GM23338 (cell line): ENCODE measurements around the gene ANO7. TPM values are rescaled to one million over a fixed set of nuclear protein-coding genes. Genes with fewer than 3 reads are reported as not detected.

Experiments used
- ATAC-seq: fragments of 200-7000 bp; cut with Tn5 transposase; 3 replicates; pipeline ENCODE4 v1.9.1; 2020
- DNase-seq: peaks from one replicate; pipeline ENCODE4 v3.0.0-alpha.2; 2015; ENCODE audit warnings: low spot score
- H2AFZ ChIP-seq: fragments of 200-600 bp; sonication (generic); 2 replicates; pipeline ENCODE4 v1.8.0; 2016; ENCODE audit warnings: antibody characterized with exemption, mild to moderate bottlenecking, moderate library complexity
- H3F3A ChIP-seq: fragments of 200-600 bp; sonication (generic); replicated peaks from 2 replicates; pipeline ENCODE4 v1.8.0; 2017; ENCODE audit warnings: antibody characterized with exemption, mixed run types, low read depth
- H3K27ac ChIP-seq: fragments of 200-600 bp; sonication (generic); 2 replicates; pipeline ENCODE4 v1.6.1; 2016; ENCODE audit warnings: low read depth
- H3K27me3 ChIP-seq: fragments of 200-600 bp; sonication (generic); 2 replicates; pipeline ENCODE4 v1.8.0; 2016; ENCODE audit warnings: mild to moderate bottlenecking, mixed run types, moderate library complexity; ENCODE audit not compliant: insufficient read depth
- H3K36me3 ChIP-seq: fragments of 200-600 bp; sonication (generic); 2 replicates; pipeline ENCODE4 v1.8.0; 2016; ENCODE audit warnings: mild to moderate bottlenecking; ENCODE audit not compliant: insufficient read depth
- H3K4me1 ChIP-seq: fragments of 200-600 bp; sonication (generic); 2 replicates; pipeline ENCODE4 v1.8.0; 2016; ENCODE audit warnings: mild to moderate bottlenecking, moderate library complexity; ENCODE audit not compliant: insufficient read depth
- H3K4me2 ChIP-seq: fragments of 200-600 bp; sonication (generic); 2 replicates; pipeline ENCODE4 v1.7.1; 2017; ENCODE audit warnings: mixed run types
- H3K4me3 ChIP-seq: fragments of 200-600 bp; sonication (generic); 2 replicates; pipeline ENCODE4 v1.6.1; 2016; ENCODE audit warnings: mixed run types
- H3K79me2 ChIP-seq: fragments of 200-600 bp; sonication (generic); replicated peaks from 2 replicates; pipeline ENCODE4 v1.8.0; 2017; ENCODE audit warnings: mild to moderate bottlenecking; ENCODE audit not compliant: insufficient read depth
- H3K9me2 ChIP-seq: fragments of 200-600 bp; sonication (generic); 2 replicates; pipeline ENCODE4 v1.8.0; 2017; ENCODE audit not compliant: insufficient read depth
- H4K20me1 ChIP-seq: fragments of 200-600 bp; sonication (generic); replicated peaks from 2 replicates; pipeline ENCODE4 v1.8.0; 2017; ENCODE audit warnings: mild to moderate bottlenecking; ENCODE audit not compliant: insufficient read depth
- H3K27ac Mint-ChIP-seq: 2 replicates; pipeline ENCODE4 v1.8.0; 2020; ENCODE audit warnings: inconsistent platforms, mild to moderate bottlenecking, moderate library complexity, mixed read lengths
- H3K27me3 Mint-ChIP-seq: 3 replicates; pipeline ENCODE4 v1.8.0; 2022; ENCODE audit warnings: low read depth, mild to moderate bottlenecking, moderate library complexity, mixed read lengths, inconsistent platforms; ENCODE audit not compliant: insufficient read depth, poor library complexity
- H3K36me3 Mint-ChIP-seq: 3 replicates; pipeline ENCODE4 v1.8.0; 2021; ENCODE audit warnings: low read depth, mild to moderate bottlenecking, inconsistent platforms, moderate library complexity, mixed read lengths
- H3K4me1 Mint-ChIP-seq: 3 replicates; pipeline ENCODE4 v1.8.0; 2020; ENCODE audit warnings: mild to moderate bottlenecking, inconsistent platforms, mixed read lengths
- H3K4me3 Mint-ChIP-seq: 3 replicates; pipeline ENCODE4 v1.8.0; 2021; ENCODE audit warnings: moderate library complexity, mild to moderate bottlenecking, inconsistent platforms, mixed read lengths
- H3K9me3 Mint-ChIP-seq: 3 replicates; pipeline ENCODE4 v1.8.0; 2020; ENCODE audit warnings: moderate library complexity, mild to moderate bottlenecking, inconsistent platforms, mixed read lengths
- CREB1 ChIP-seq: fragments of 250-450 bp; sonication (Bioruptor Pico); IDR thresholded peaks from 2 replicates; pipeline ENCODE4 v1.5.0; 2020; ENCODE audit warnings: low read depth, mild to moderate bottlenecking, moderate library complexity
- EZH2 ChIP-seq: fragments of 200-600 bp; sonication (generic); IDR thresholded peaks from one replicate; pipeline ENCODE4 v1.8.0; 2017; ENCODE audit warnings: antibody characterized with exemption, mild to moderate bottlenecking, low read depth; ENCODE audit not compliant: unreplicated experiment
- EZH2phosphoT487 ChIP-seq: fragments of 200-600 bp; sonication (generic); IDR thresholded peaks from one replicate; pipeline ENCODE4 v1.8.1; 2018; ENCODE audit warnings: antibody characterized with exemption; ENCODE audit not compliant: unreplicated experiment
- NANOG ChIP-seq: IDR thresholded peaks from 2 replicates; pipeline ENCODE4 v1.6.1; 2016; ENCODE audit warnings: antibody characterized with exemption, borderline replicate concordance
- POLR2AphosphoS5 ChIP-seq: IDR thresholded peaks from 2 replicates; pipeline ENCODE4 v1.6.1; 2016; ENCODE audit warnings: antibody characterized with exemption, low read depth
- REST ChIP-seq: IDR thresholded peaks from one replicate; pipeline ENCODE4 v1.6.1; 2018; ENCODE audit warnings: antibody characterized with exemption; ENCODE audit not compliant: unreplicated experiment
- ZNF114 ChIP-seq: fragments of 250-450 bp; sonication (Bioruptor Pico); IDR thresholded peaks from 2 replicates; pipeline ENCODE4 v1.5.0; 2020; ENCODE audit warnings: mild to moderate bottlenecking, moderate library complexity
- ZNF331 ChIP-seq: fragments of 250-450 bp; sonication (Bioruptor Pico); IDR thresholded peaks from 2 replicates; pipeline ENCODE4 v1.5.0; 2020; ENCODE audit warnings: low read depth, mild to moderate bottlenecking, moderate library complexity
- polyA plus RNA-seq: library from polyadenylated mRNA; unstranded; fragments of >200 nt; fragmentation: Nextera tagmentation; extraction: Ambion mirVana; gene quantifications from 2 replicates; pipeline ENCODE4 v1.2.1, GENCODE V29; 2016
- total RNA-seq: library from RNA; depleted of rRNA; stranded (reverse); fragments of >200 nt; shearing (Covaris generic); gene quantifications from 2 replicates; pipeline ENCODE4 v1.2.3, GENCODE V29; 2014

Gene ANO7
- total and polyA plus RNA-seq, 2 experiments from 2014 or later, result 3.6 to 5.1 TPM

- no peak for TF ChIP-seq EZH2
- no peak for TF ChIP-seq POLR2AphosphoS5
- TF ChIP-seq NANOG, result no peak
- no peak for TF ChIP-seq REST
- no peak for TF ChIP-seq ZNF331 (CRISPR knock-in tag)
- TF ChIP-seq EZH2phosphoT487, result no peak
- TF ChIP-seq ZNF114 (CRISPR knock-in tag), result no peak
- no peak for TF ChIP-seq CREB1 (CRISPR knock-in tag)
Measured at GRCh38 chr2:241153616-241154015, 34.9 kb upstream of the ANO7 start (continued).

GRCh38 chr2:241154915-241155314 lies 33.6 kb upstream of the ANO7 start:
- Mint-ChIP-seq H3K27ac (no peak overlapping the region; the same call in 1 of the 2 replicates), H3K36me3 (peaks cover 12% of the 10 kb centered on the region), H3K4me1 (peaks cover 27% of the 10 kb centered on the region), H3K9me3 (no peaks in the 10 kb centered on the region; the same call in 2 of the 3 replicates), H3K4me3 (no peak overlapping the region), H3K27me3 (peaks cover 4% of the 10 kb centered on the region)
- Histone ChIP-seq H3K27ac (no peak overlapping the region), H2AFZ (no peak overlapping the region), H3K79me2 (peaks cover 21% of the 10 kb centered on the region), H3K9me2 (no peaks in the 10 kb centered on the region), H4K20me1 (peaks cover 14% of the 10 kb centered on the region), H3K27me3 (no peaks in the 10 kb centered on the region), H3K4me3 (no peak overlapping the region), H3K36me3 (no peaks in the 10 kb centered on the region; the same call in 1 of the 2 replicates), H3K4me2 (no peak overlapping the region), H3K4me1 (peaks cover 17% of the 10 kb centered on the region), H3F3A (0 out of 2 replicates have a peak, but pooled peaks cover 5% of the 10 kb centered on the region)
- DNase-seq, result no peak
- TF ChIP-seq NANOG, result no peak
- no peak for TF ChIP-seq POLR2AphosphoS5
- TF ChIP-seq ZNF331 (CRISPR knock-in tag), result no peak
- no peak for TF ChIP-seq REST
- no peak for TF ChIP-seq EZH2
- no peak for TF ChIP-seq ZNF114 (CRISPR knock-in tag)
- TF ChIP-seq CREB1 (CRISPR knock-in tag), result no peak
- ATAC-seq, result no peak
